ENCODE data around the gene L3MBTL1. TPM values are rescaled to one million over a fixed set of nuclear protein-coding genes. Genes with fewer than 3 reads are reported as not detected.

L3MBTL1 gene
- total and polyA plus RNA-seq, 2 donors (not counting 3 experiments of a cell fraction or from before 2014, with no cell fraction given) = 5.2 to 8.2 TPM

DNA sequence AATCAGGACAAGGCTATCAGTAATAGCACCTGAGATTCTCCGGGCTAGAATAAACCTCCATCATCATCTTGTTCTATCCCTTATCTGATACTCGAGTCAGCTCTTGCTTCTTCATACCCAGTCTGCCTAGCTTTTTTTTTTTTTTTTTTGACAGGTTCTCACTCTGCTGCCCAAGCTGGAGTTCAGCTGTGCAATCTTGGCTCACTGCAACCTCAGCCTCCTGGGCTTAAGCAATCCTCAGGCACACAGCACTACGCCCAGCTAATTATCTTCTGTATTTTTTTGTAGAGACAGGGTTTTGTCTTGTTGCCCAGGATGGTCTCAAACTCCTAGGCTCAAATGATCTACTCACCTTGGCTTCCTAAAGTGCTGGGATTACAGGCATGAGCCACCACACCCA is 30.3 kb upstream of the L3MBTL1 start:
- ChIA-PET CTCF (interaction anchor here (0.5 to 1.8 kb wide), 3 partner anchors 9 to 1906 kb away, joined by 3 to 6 read pairs (median 3); no protein-coding TSS in a partner anchor), POLR2A (no interaction called here)
- Histone ChIP-seq H2AFZ (ENCODE audit: low read depth, low read length) (no peak overlapping the region), H4K20me1 (replicated peaks; ENCODE audit: control insufficient read depth, extremely low read depth, insufficient read depth, low read length) (no peaks in the 10 kb centered on the region), H3K4me2 (ENCODE audit: insufficient read depth, low read length) (no peak overlapping the region), H3K36me3 (ENCODE audit: control insufficient read depth in 2 of 2, extremely low read depth in 1 of 2, insufficient read depth in 2 of 2, low read length in 2 of 2) (no peaks in the 10 kb centered on the region), H3K9me3 (replicated peaks; ENCODE audit: control insufficient read depth, insufficient read depth, low read length) (no peaks in the 10 kb centered on the region), H3K27ac (ENCODE audit: insufficient read depth, low read depth, low read length) (no peak overlapping the region), H3K9me1 (replicated peaks; ENCODE audit: control insufficient read depth, extremely low read depth, insufficient read depth, low read length) (no peaks in the 10 kb centered on the region), H3K9ac (replicated peaks; ENCODE audit: extremely low read depth, insufficient read depth, low read length) (no peak overlapping the region), H3K27me3 (ENCODE audit: control insufficient read depth in 2 of 2, insufficient read depth in 2 of 2, low read length in 2 of 2) (peaks cover 19 to 60% of the 10 kb centered on the region in 2 experiments), H3K4me1 (ENCODE audit: control insufficient read depth, extremely low read depth, insufficient read depth, low read length) (no peaks in the 10 kb centered on the region), H3K79me2 (ENCODE audit: control insufficient read depth, insufficient read depth, low read length) (no peaks in the 10 kb centered on the region), H3K4me3 (replicated peaks in 1 of 3; ENCODE audit: insufficient read depth in 1 of 3, low read depth in 1 of 3, low read length in 3 of 3) (no peak overlapping the region)
- BruUV-seq (replicated peaks) = no TSS peak
- TF ChIP-seq POLR2AphosphoS5 (IDR thresholded peaks at IDR 0.05; ENCODE audit: insufficient read depth, low read depth, low read length) = no peak
- TF ChIP-seq EZH2 (IDR thresholded peaks at IDR 0.05; ENCODE audit: borderline replicate concordance, low read depth, low read length, severe bottlenecking) = no peak
- DNase-seq (ENCODE audit: low read depth, low spot score) = no peak
- dilution Hi-C loops (cut with MboI; ENCODE audit: extremely low pct_ligation_motif_present, low sequenced_read_pairs) (no loop called here), intact Hi-C loops (cut with micrococcal nuclease) (no loop called here)
- FAIRE-seq = no peak

- dilution Hi-C loops (cut with MboI; ENCODE audit: extremely low pct_ligation_motif_present, low sequenced_read_pairs) = no loop called here
- no peak for FAIRE-seq
- DNase-seq (ENCODE audit: low read depth, low spot score) = no peak
These were observed 29.9 kb upstream of the L3MBTL1 start for GRCh38 chr20:43477619-43478018.

More at GRCh38 chr20:43477619-43478018, 29.9 kb upstream of the L3MBTL1 start:
- ChIA-PET CTCF (interaction anchor here (0.5 to 1.8 kb wide), 3 partner anchors 8 to 1906 kb away, joined by 3 to 6 read pairs (median 3); no protein-coding TSS in a partner anchor), POLR2A (no interaction called here)
- no peak overlapping the region for H3K27ac ChIP-seq (ENCODE audit: insufficient read depth, low read depth, low read length)
- H4K20me1 ChIP-seq (replicated peaks; ENCODE audit: control insufficient read depth, extremely low read depth, insufficient read depth, low read length) = no peaks in the 10 kb centered on the region
- no peaks in the 10 kb centered on the region for H3K4me1 ChIP-seq (ENCODE audit: control insufficient read depth, extremely low read depth, insufficient read depth, low read length)
- TF ChIP-seq POLR2AphosphoS5 (IDR thresholded peaks at IDR 0.05; ENCODE audit: insufficient read depth, low read depth, low read length) = no peak
- no peak overlapping the region for H3K9ac ChIP-seq (replicated peaks; ENCODE audit: extremely low read depth, insufficient read depth, low read length)
- H2AFZ ChIP-seq (ENCODE audit: low read depth, low read length) = no peak overlapping the region
- intact Hi-C loops (cut with micrococcal nuclease) = no loop called here
- H3K36me3 ChIP-seq (ENCODE audit: control insufficient read depth in 2 of 2, extremely low read depth in 1 of 2, insufficient read depth in 2 of 2, low read length in 2 of 2) = no peaks in the 10 kb centered on the region
- BruUV-seq (replicated peaks) = no TSS peak
- H3K27me3 ChIP-seq (ENCODE audit: control insufficient read depth in 2 of 2, insufficient read depth in 2 of 2, low read length in 2 of 2) = peaks cover 19 to 60% of the 10 kb centered on the region in 2 experiments
- H3K79me2 ChIP-seq (ENCODE audit: control insufficient read depth, insufficient read depth, low read length) = no peaks in the 10 kb centered on the region
- H3K4me3 ChIP-seq (replicated peaks in 1 of 3; ENCODE audit: insufficient read depth in 1 of 3, low read depth in 1 of 3, low read length in 3 of 3) = no peak overlapping the region
- no peaks in the 10 kb centered on the region for H3K9me3 ChIP-seq (replicated peaks; ENCODE audit: control insufficient read depth, insufficient read depth, low read length)
- H3K4me2 ChIP-seq (ENCODE audit: insufficient read depth, low read length) = no peak overlapping the region
- no peaks in the 10 kb centered on the region for H3K9me1 ChIP-seq (replicated peaks; ENCODE audit: control insufficient read depth, extremely low read depth, insufficient read depth, low read length)
